Esophagus muscularis mucosa (tissue), 4 donors: Measurements from ENCODE around the gene UGDH. TPM values are rescaled to one million over a fixed set of nuclear protein-coding genes. Genes with fewer than 3 reads are reported as not detected.

Experiments used
- DNase-seq: peaks from one replicate; pipeline ENCODE4 v3.0.0-alpha.2; 2017; ENCODE audit errors: extremely low spot score
- H3K27ac ChIP-seq, 4 donors: fragments of 200-600 bp; sonication (generic); replicated peaks in 1 of 4; 1 replicate in 3 of 4; 2 replicates in 1 of 4; pipeline ENCODE4 v1.5.1; 2016 to 2019; ENCODE audit warnings: mild to moderate bottlenecking in 1 of 4
- H3K27me3 ChIP-seq, 4 donors: fragments of 200-600 bp; sonication (generic); one replicate each; pipeline versions ENCODE4 v1.5.1 to v1.6.0; 2016 to 2019
- H3K36me3 ChIP-seq, 4 donors: fragments of 200-600 bp; sonication (generic); one replicate each; pipeline ENCODE4 v1.5.1; 2016 to 2019
- H3K4me1 ChIP-seq, 4 donors: fragments of 200-600 bp; sonication (generic); one replicate each; pipeline ENCODE4 v1.5.1; 2016 to 2019
- H3K4me3 ChIP-seq, 4 donors: fragments of 200-600 bp; sonication (generic); 1 replicate in 2 of 4; 2 replicates in 2 of 4; pipeline ENCODE4 v1.5.1; 2016 to 2019; ENCODE audit warnings: mild to moderate bottlenecking in 4 of 4, moderate library complexity in 1 of 4
- H3K9me3 ChIP-seq, 4 donors: fragments of 200-600 bp; sonication (generic); 1 replicate in 3 of 4; 2 replicates in 1 of 4; pipeline ENCODE4 v1.5.1; 2016 to 2019
- CTCF ChIP-seq, 3 experiments: fragments of 200-600 bp in 2 of 3; fragments of 450-650 bp in 1 of 3; sonication (generic) in 2 of 3; IDR thresholded peaks; one replicate each; pipeline ENCODE4 v1.5.1; 2017 to 2019; ENCODE audit warnings: antibody characterized with exemption in 3 of 3, mild to moderate bottlenecking in 2 of 3, moderate library complexity in 1 of 3
- EP300 ChIP-seq: sonication (generic); formaldehyde crosslinking; IDR thresholded peaks from one replicate; pipeline ENCODE4 v1.6.1; 2017; ENCODE audit warnings: antibody characterized with exemption
- POLR2A ChIP-seq: fragments of 450-650 bp; IDR thresholded peaks from one replicate; pipeline ENCODE4 v1.6.1; 2017; ENCODE audit warnings: antibody characterized with exemption, moderate library complexity, mild to moderate bottlenecking, low read depth
- POLR2AphosphoS5 ChIP-seq, 2 donors: sonication (generic); formaldehyde crosslinking; IDR thresholded peaks; one replicate each; pipeline ENCODE4 v1.6.1; 2017; ENCODE audit warnings: antibody characterized with exemption in 2 of 2
- WGBS: methylation state at CpG from one replicate; pipeline ENCODE4 v1.1.5; 2018; 5-methylcytosine and 5-hydroxymethylcytosine counted together
- intact Hi-C: fragments of 100-400 bp; cut with DNase I; formaldehyde crosslinking; loops from one replicate; pipeline ENCODE4 v1.15.1; 2023
- total RNA-seq, 4 donors: library from RNA; depleted of rRNA; stranded (reverse); fragments of >200 nt; gene quantifications; one replicate each; pipeline versions ENCODE4 v1.1.0 to v1.2.1, GENCODE V29; 2016

UGDH gene
- total RNA-seq, 4 donors from 2014 or later: 36.4 to 180 (median 42.1) TPM

GRCh38 chr4:39569209-39569608 lies 42.0 kb upstream of the UGDH start:
- WGBS: 97% methylated on average over 4 of the region's 4 CpGs
- H3K27ac ChIP-seq: no peak overlapping the region
- TF ChIP-seq CTCF (IDR thresholded peaks at IDR 0.05) (no peak), EP300 (no peak), POLR2A (no peak), POLR2AphosphoS5 (IDR thresholded peaks at IDR 0.05) (no peak)

GRCh38 chr4:39568805-39569204 lies 41.6 kb upstream of the UGDH start:
- Histone ChIP-seq H3K4me1 (peaks cover 0 to 4% (median 0%) of the 10 kb centered on the region in 4 donors), H3K36me3 (peaks cover 0 to 51% (median 24%) of the 10 kb centered on the region in 4 donors), H3K27ac (no peak overlapping the region), H3K27me3 (no peaks in the 10 kb centered on the region), H3K9me3 (no peaks in the 10 kb centered on the region), H3K4me3 (no peak overlapping the region)
- intact Hi-C loops: no loop called here
- no peak for DNase-seq
- WGBS: 85% methylated on average over 3 of the region's 3 CpGs
- TF ChIP-seq POLR2AphosphoS5 (IDR thresholded peaks at IDR 0.05) (no peak), EP300 (no peak), CTCF (IDR thresholded peaks at IDR 0.05) (no peak), POLR2A (no peak)

More at GRCh38 chr4:39569209-39569608, 42.0 kb upstream of the UGDH start:
- Histone ChIP-seq H3K9me3 (no peaks in the 10 kb centered on the region), H3K36me3 (peaks cover 0 to 47% (median 24%) of the 10 kb centered on the region in 4 donors), H3K4me1 (peaks cover 0 to 4% (median 0%) of the 10 kb centered on the region in 4 donors), H3K4me3 (no peak overlapping the region), H3K27me3 (no peaks in the 10 kb centered on the region)
- intact Hi-C loops: no loop called here
- no peak for DNase-seq

GRCh38 chr4:39565878-39566600 lies 38.8 kb upstream of the UGDH start:
- 81% methylated on average over 6 of the region's 6 CpGs for WGBS
- Histone ChIP-seq H3K4me1 (peaks cover 0 to 4% (median 0%) of the 10 kb centered on the region in 4 donors), H3K36me3 (peaks cover 0 to 49% (median 18%) of the 10 kb centered on the region in 4 donors), H3K27me3 (no peaks in the 10 kb centered on the region), H3K4me3 (no peak overlapping the region), H3K27ac (no peak overlapping the region), H3K9me3 (no peaks in the 10 kb centered on the region)
- no peak for DNase-seq
- TF ChIP-seq POLR2A (no peak), POLR2AphosphoS5 (IDR thresholded peaks at IDR 0.05) (no peak), CTCF (IDR thresholded peaks at IDR 0.05) (no peak)
- intact Hi-C loops: no loop called here

DNA sequence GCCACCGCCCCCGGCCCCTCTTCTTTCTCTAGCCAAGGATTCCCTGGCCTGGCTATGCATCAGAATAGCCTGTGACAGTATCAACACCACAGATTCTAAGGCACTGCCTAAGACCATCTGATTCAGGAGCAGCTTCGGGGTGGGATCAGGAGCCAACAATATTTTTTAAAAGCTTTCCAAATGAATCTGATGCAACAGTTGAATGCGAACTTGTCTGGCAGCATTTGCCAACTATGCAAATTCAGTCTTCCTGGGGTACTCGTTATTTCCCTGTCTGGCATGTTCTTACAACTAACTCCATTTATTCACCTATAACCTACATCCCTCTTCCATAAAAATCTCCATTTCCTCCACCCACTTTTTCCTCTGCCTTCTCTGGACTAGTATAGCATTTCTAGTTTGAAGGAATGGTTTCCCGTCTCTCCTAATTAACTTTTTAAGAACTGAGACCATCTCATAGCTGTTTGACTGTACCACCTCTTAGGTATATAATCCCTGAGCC lies 36.2 kb upstream of the UGDH start:
- Histone ChIP-seq H3K4me1 (peaks cover 0 to 4% (median 0%) of the 10 kb centered on the region in 4 donors), H3K9me3 (no peaks in the 10 kb centered on the region), H3K27me3 (no peaks in the 10 kb centered on the region), H3K36me3 (peaks cover 0 to 38% (median 11%) of the 10 kb centered on the region in 4 donors), H3K27ac (no peak overlapping the region), H3K4me3 (no peak overlapping the region)
- no peak for TF ChIP-seq EP300
- TF ChIP-seq POLR2A: no peak
- TF ChIP-seq POLR2AphosphoS5 (IDR thresholded peaks at IDR 0.05): no peak
- no peak for DNase-seq
- intact Hi-C loops: no loop called here
- 93% methylated on average over 6 of the region's 6 CpGs for WGBS

DNA sequence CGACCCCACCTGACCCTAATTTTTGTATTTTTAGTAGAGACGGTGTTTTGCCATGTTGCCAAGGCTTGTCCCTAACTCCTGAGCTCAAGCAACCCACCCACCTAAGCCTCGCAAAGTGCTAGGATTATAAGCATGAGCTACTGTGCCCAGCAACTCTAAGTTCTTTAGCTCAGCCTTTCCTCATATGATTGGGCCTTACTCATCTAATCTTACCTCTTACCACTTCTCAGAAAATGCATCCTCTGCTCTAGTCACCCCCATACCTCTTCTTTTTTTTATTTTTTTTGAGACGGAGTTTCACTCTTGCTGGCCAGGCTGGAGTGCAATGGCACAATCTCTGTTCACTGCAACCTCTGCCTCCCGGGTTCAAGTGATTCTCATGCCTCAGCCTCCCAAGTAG lies 35.6 kb upstream of the UGDH start:
- no peak for DNase-seq
- no peak overlapping the region for H3K4me3 ChIP-seq
- H3K36me3 ChIP-seq: peaks cover 0 to 43% (median 12%) of the 10 kb centered on the region in 4 donors
- no peak overlapping the region for H3K27ac ChIP-seq
- no peak for TF ChIP-seq POLR2AphosphoS5 (IDR thresholded peaks at IDR 0.05)
- TF ChIP-seq CTCF (IDR thresholded peaks at IDR 0.05): no peak
- no peak for TF ChIP-seq EP300
- TF ChIP-seq POLR2A: no peak
- H3K4me1 ChIP-seq: peaks cover 0 to 4% (median 0%) of the 10 kb centered on the region in 4 donors
- WGBS: 99% methylated on average over 5 of the region's 5 CpGs
- H3K9me3 ChIP-seq: no peaks in the 10 kb centered on the region
- no peaks in the 10 kb centered on the region for H3K27me3 ChIP-seq
- intact Hi-C loops: no loop called here
